Endodermal cell (in vitro differentiated cells): ENCODE results near the gene LAPTM5. TPM values are rescaled to one million over a fixed set of nuclear protein-coding genes. Genes with fewer than 3 reads are reported as not detected.

Experiments
- DNase-seq: peaks from one replicate; pipeline ENCODE4 v3.0.0-alpha.2; 2017
- H3K27ac ChIP-seq: 2 replicates; pipeline ENCODE4 v1.5.1; 2013; ENCODE audit warnings: mild to moderate bottlenecking, low read depth, low read length, moderate library complexity
- H3K27me3 ChIP-seq: 2 replicates; pipeline ENCODE4 v1.6.1; 2013; ENCODE audit warnings: mild to moderate bottlenecking, low read length, moderate library complexity; ENCODE audit not compliant: insufficient read depth, control insufficient read depth, poor library complexity, severe bottlenecking
- H3K36me3 ChIP-seq: 2 replicates; pipeline ENCODE4 v1.7.0; 2013; ENCODE audit warnings: mild to moderate bottlenecking, low read length, moderate library complexity; ENCODE audit not compliant: control insufficient read depth, insufficient read depth
- H3K4me1 ChIP-seq: one replicate; pipeline ENCODE4 v1.7.0; 2013; ENCODE audit warnings: low read length; ENCODE audit not compliant: control insufficient read depth, insufficient read depth
- H3K4me3 ChIP-seq: 2 replicates; pipeline ENCODE4 v1.5.1; 2013; ENCODE audit warnings: mild to moderate bottlenecking, low read length, moderate library complexity
- H3K9ac ChIP-seq: 2 replicates; pipeline ENCODE4 v1.6.1; 2013; ENCODE audit warnings: mild to moderate bottlenecking, low read length, moderate library complexity; ENCODE audit not compliant: poor library complexity, severe bottlenecking; ENCODE audit errors: extremely low read depth
- H3K9me3 ChIP-seq: 2 replicates; pipeline ENCODE4 v1.6.1; 2013; ENCODE audit warnings: mild to moderate bottlenecking, low read length, moderate library complexity; ENCODE audit not compliant: control insufficient read depth
- H3K27ac Mint-ChIP-seq: 2 replicates; pipeline ENCODE4 v1.8.0; 2020; ENCODE audit warnings: mixed read lengths
- H3K27me3 Mint-ChIP-seq: 2 replicates; pipeline ENCODE4 v1.8.0; 2021; ENCODE audit warnings: mild to moderate bottlenecking, mixed read lengths; ENCODE audit not compliant: insufficient read depth
- H3K36me3 Mint-ChIP-seq: 2 replicates; pipeline ENCODE4 v1.8.0; 2020; ENCODE audit warnings: low read depth, mixed read lengths
- H3K4me1 Mint-ChIP-seq: 2 replicates; pipeline ENCODE4 v1.8.0; 2020; ENCODE audit warnings: mixed read lengths
- H3K4me3 Mint-ChIP-seq: 2 replicates; pipeline ENCODE4 v1.8.0; 2020; ENCODE audit warnings: mild to moderate bottlenecking, moderate library complexity, mixed read lengths
- H3K9me3 Mint-ChIP-seq: 2 replicates; pipeline ENCODE4 v1.8.0; 2020; ENCODE audit warnings: mild to moderate bottlenecking, mixed read lengths
- WGBS, 2 experiments: methylation state at CpG; one replicate each; pipeline versions ENCODE4 v1.1.5 to v1.1.7; 2013; ENCODE audit warnings: missing lambda C conversion rate in 2 of 2, mixed read lengths in 1 of 2; ENCODE audit not compliant: insufficient coverage in 1 of 2, insufficient read length in 1 of 2; 5-methylcytosine and 5-hydroxymethylcytosine counted together
- total RNA-seq, 2 donors: library from RNA; stranded (reverse); fragmentation: NEBNext Ultra II Directional in 1 of 2; extraction: Animal tissue kit (Norgen Biotek cat#: 25700) in 1 of 2; gene quantifications; 2 replicates in 1 of 2; 3 replicates in 1 of 2; pipeline ENCODE4 v1.2.1, GENCODE V29; 2021
- TF ChIP-seq, protein P1 (sequence below): fragments of 200-600 bp; sonication (generic); conservative IDR thresholded peaks from 2 replicates; pipeline ENCODE4 v1.5.0; 2021; ENCODE audit warnings: antibody characterized with exemption, mild to moderate bottlenecking

The LAPTM5 gene
- total RNA-seq, 2 donors from 2014 or later = not detected

- no peak overlapping the region for H3K4me3 Mint-ChIP-seq
Observed at GRCh38 chr1:30761381-30762151, 4.0 kb upstream of the LAPTM5 start.

DNA sequence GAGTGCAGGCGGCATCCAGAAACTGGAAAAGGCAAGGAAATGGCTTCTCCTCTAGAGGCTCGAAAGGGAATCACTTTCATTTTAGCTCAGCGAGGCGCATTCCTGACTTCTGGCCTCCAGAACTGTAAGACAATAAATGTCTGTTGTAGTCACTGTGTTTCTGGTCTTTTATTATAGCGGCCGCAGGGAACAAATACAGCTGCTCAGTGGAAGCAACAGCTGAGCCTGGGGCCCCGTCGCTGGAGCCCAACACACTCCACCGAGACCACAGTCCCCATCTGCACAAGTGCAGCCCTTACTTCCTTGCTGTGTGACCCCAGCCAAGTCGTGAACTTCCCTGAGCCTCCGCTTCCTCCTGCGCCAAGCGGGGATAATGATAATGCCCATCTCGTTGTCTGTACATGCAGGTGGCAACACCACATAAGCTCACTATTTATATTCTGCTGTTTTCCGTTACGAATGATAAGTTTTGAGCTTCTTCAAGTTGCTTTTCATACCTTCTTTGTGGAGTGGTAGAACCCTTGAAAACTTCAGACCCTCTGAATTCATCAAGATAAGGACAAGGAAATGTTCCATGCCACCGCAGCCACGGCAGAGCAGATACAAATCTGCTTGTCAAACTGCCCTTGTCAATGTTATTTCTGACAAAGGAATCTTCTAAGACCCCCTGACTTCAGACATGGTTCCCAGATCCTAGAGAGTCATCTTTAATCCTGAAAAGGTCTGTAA is 3.2 kb upstream of the LAPTM5 start:
- Histone ChIP-seq H3K9me3 (peaks cover 5% of the 10 kb centered on the region), H3K4me3 (no peak overlapping the region), H3K9ac (no peak overlapping the region), H3K27ac (no peak overlapping the region), H3K27me3 (no peaks in the 10 kb centered on the region), H3K36me3 (no peaks in the 10 kb centered on the region), H3K4me1 (no peaks in the 10 kb centered on the region)
- H3K27me3 Mint-ChIP-seq = no peaks in the 10 kb centered on the region
- H3K9me3 Mint-ChIP-seq = no peaks in the 10 kb centered on the region
- no peaks in the 10 kb centered on the region for H3K36me3 Mint-ChIP-seq
- no peak overlapping the region for H3K4me3 Mint-ChIP-seq
- WGBS, 2 experiments = 92 to 93% methylated on average over 18 of the region's 18 CpGs
- DNase-seq = no peak
- no peak overlapping the region for H3K27ac Mint-ChIP-seq
- H3K4me1 Mint-ChIP-seq = peaks cover 14% of the 10 kb centered on the region
- TF ChIP-seq, protein P1, sequence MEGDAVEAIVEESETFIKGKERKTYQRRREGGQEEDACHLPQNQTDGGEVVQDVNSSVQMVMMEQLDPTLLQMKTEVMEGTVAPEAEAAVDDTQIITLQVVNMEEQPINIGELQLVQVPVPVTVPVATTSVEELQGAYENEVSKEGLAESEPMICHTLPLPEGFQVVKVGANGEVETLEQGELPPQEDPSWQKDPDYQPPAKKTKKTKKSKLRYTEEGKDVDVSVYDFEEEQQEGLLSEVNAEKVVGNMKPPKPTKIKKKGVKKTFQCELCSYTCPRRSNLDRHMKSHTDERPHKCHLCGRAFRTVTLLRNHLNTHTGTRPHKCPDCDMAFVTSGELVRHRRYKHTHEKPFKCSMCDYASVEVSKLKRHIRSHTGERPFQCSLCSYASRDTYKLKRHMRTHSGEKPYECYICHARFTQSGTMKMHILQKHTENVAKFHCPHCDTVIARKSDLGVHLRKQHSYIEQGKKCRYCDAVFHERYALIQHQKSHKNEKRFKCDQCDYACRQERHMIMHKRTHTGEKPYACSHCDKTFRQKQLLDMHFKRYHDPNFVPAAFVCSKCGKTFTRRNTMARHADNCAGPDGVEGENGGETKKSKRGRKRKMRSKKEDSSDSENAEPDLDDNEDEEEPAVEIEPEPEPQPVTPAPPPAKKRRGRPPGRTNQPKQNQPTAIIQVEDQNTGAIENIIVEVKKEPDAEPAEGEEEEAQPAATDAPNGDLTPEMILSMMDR = peak; percentile 11

More at GRCh38 chr1:30761381-30762151, 4.0 kb upstream of the LAPTM5 start:
- WGBS, 2 experiments = 50 to 76% methylated on average over 6 to 11 of the region's 11 CpGs
- TF ChIP-seq, protein P1 = peak; percentile 54
- H3K27me3 ChIP-seq = no peaks in the 10 kb centered on the region
- H3K27ac ChIP-seq = no peak overlapping the region
- no peaks in the 10 kb centered on the region for H3K27me3 Mint-ChIP-seq
- H3K36me3 Mint-ChIP-seq = no peaks in the 10 kb centered on the region
- H3K9me3 Mint-ChIP-seq = no peaks in the 10 kb centered on the region
- H3K4me3 ChIP-seq = no peak overlapping the region
- peaks cover 14% of the 10 kb centered on the region for H3K4me1 Mint-ChIP-seq
- peaks cover 5% of the 10 kb centered on the region for H3K9me3 ChIP-seq
- H3K36me3 ChIP-seq = no peaks in the 10 kb centered on the region
- peak; percentile 72 for DNase-seq
- H3K9ac ChIP-seq = no peak overlapping the region
- H3K4me1 ChIP-seq = no peaks in the 10 kb centered on the region
- peak overlapping the region; percentile 39 for H3K27ac Mint-ChIP-seq

GRCh38 chr1:30759718-30760281 is 2.2 kb upstream of the LAPTM5 start:
- Histone ChIP-seq H3K4me1 (no peaks in the 10 kb centered on the region), H3K9me3 (peaks cover 5% of the 10 kb centered on the region), H3K36me3 (no peaks in the 10 kb centered on the region), H3K27me3 (no peaks in the 10 kb centered on the region), H3K27ac (no peak overlapping the region), H3K9ac (no peak overlapping the region), H3K4me3 (no peak overlapping the region)
- H3K4me3 Mint-ChIP-seq = no peak overlapping the region
- TF ChIP-seq, protein P1 = no peak
- no peaks in the 10 kb centered on the region for H3K27me3 Mint-ChIP-seq
- peak overlapping the region; percentile 39 for H3K27ac Mint-ChIP-seq
- no peaks in the 10 kb centered on the region for H3K9me3 Mint-ChIP-seq
- H3K4me1 Mint-ChIP-seq = peaks cover 14% of the 10 kb centered on the region
- no peaks in the 10 kb centered on the region for H3K36me3 Mint-ChIP-seq
- peak; percentile 61 for DNase-seq
- WGBS, 2 experiments = 84 to 90% methylated on average over 9 to 13 of the region's 13 CpGs
